GM21825 (cell line): Measurements from ENCODE around the gene DCDC2C.

Source experiments
- ATAC-seq: cut with Tn5 transposase; IDR thresholded peaks from one replicate; pipeline ENCODE4 v1.9.1; 2021; ENCODE audit warnings: mild to moderate bottlenecking, moderate library complexity; ENCODE audit not compliant: unreplicated experiment

The DCDC2C gene

GRCh38 chr2:3672861-3673678, 30.3 kb upstream of the DCDC2C start:
- ATAC-seq = no peak

- no peak for ATAC-seq
Observed at GRCh38 chr2:3674066-3674845, 29.1 kb upstream of the DCDC2C start.

GRCh38 chr2:3675687-3676086, 27.7 kb upstream of the DCDC2C start:
- ATAC-seq = no peak

GRCh38 chr2:3677436-3677835, 25.9 kb upstream of the DCDC2C start:
- ATAC-seq = no peak

- no peak for ATAC-seq
Observed at GRCh38 chr2:3678212-3678611, 25.2 kb upstream of the DCDC2C start.

- ATAC-seq = no peak
Observed at GRCh38 chr2:3679180-3679579, 24.2 kb upstream of the DCDC2C start.

- ATAC-seq = no peak
Observed at GRCh38 chr2:3679616-3680393, 23.6 kb upstream of the DCDC2C start.

GRCh38 chr2:3680548-3681345, 22.6 kb upstream of the DCDC2C start:
- no peak for ATAC-seq

- no peak for ATAC-seq
Observed at GRCh38 chr2:3681625-3682024, 21.8 kb upstream of the DCDC2C start.

- ATAC-seq = no peak
Observed at GRCh38 chr2:3682811-3683210, 20.6 kb upstream of the DCDC2C start.

- no peak for ATAC-seq
Observed at GRCh38 chr2:3683748-3684454, 19.5 kb upstream of the DCDC2C start.

- ATAC-seq = no peak
Observed at GRCh38 chr2:3689998-3690748, 13.2 kb upstream of the DCDC2C start.

GRCh38 chr2:3692375-3692774, 11.0 kb upstream of the DCDC2C start:
- ATAC-seq = no peak

- ATAC-seq = no peak
Observed at GRCh38 chr2:3696545-3696944, 6.8 kb upstream of the DCDC2C start.

- ATAC-seq = no peak
Observed at GRCh38 chr2:3701071-3701470, 2.3 kb upstream of the DCDC2C start.

GRCh38 chr2:3703757-3704355, 481 bp downstream of the DCDC2C start:
- no peak for ATAC-seq

- ATAC-seq = no peak
Observed at GRCh38 chr2:3704692-3705091, 1.3 kb downstream of the DCDC2C start.

- ATAC-seq = no peak
Observed at GRCh38 chr2:3705782-3706181, 2.4 kb downstream of the DCDC2C start.

- ATAC-seq = no peak
Observed at GRCh38 chr2:3706892-3707291, 3.5 kb downstream of the DCDC2C start.
